Heart left ventricle (tissue), 13 donors: ENCODE data around the gene LRRIQ1.

Experiments used
- POLR2A ChIP-seq, 2 donors: fragments of 450-650 bp; IDR thresholded peaks; one replicate each; pipeline ENCODE4 v1.6.1; 2017; ENCODE audit warnings: antibody characterized with exemption in 2 of 2, mild to moderate bottlenecking in 2 of 2, moderate library complexity in 2 of 2
- TF ChIP-seq, protein P1 (sequence below), 12 donors: fragments of 200-600 bp; sonication (generic) in 4 of 12; IDR thresholded peaks; one replicate each; pipeline versions ENCODE4 v1.5.0 to v1.8.0; 2018 to 2022; ENCODE audit warnings: antibody characterized with exemption in 12 of 12, mild to moderate bottlenecking in 5 of 12
- donor health status: ischemic (EF 13 %, LVEDD 7.1; RV severe dilation, severe dysfunction).
- donor health status: DM: no; HTN: yes; CAD: no.
- donor health status: DM: no; HTN: no; CAD: no.
- donor health status: ischemic (EF 25% LVEDD 6.9; RV normal size, moderate dysfunction).
- donor health status: ischemic (EF 25% LVEDD 5.7; RV mildly dilated, moderate dysfunction).
- donor health status: ischemic (EF 35%, LVEDD 5.7; RV mildly dilated, moderate dysfunction).
- donor health status: nonischemic (EF 11% LVEDD 7.7; RV severe dilation, severe dysfunction).
- donor health status: DM: yes; HTN: yes; CAD: no.
- donor health status: PGD.
- donor health status: ischemic (EF 29% LVEDD 5.4; RV normal size, mild dysfunction).
- donor health status: nonischemic (EF 23%, LVEDD 6.1; RV moderate dilation, normal function).

DNA sequence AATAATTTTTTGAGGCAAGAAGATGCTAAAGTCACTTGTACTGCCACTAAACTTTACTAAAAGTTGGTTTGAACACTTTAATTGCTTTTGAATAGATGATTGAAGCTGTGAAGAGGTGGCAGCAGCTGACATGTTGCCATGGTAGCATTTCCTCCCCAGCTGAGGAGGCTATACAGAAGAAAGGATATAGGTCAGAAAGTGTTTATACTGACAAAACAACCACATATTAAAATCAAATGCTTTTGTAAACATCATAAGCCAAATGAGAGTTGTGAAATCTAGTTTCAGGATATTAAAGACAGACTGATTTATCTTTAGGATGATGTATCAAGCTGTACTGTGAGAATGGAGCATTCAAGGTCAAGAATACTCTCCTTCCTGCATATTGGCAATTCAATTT is 41.7 kb upstream of the LRRIQ1 start:
- TF ChIP-seq POLR2A (IDR thresholded peaks at IDR 0.05): no peak
- TF ChIP-seq, protein P1, sequence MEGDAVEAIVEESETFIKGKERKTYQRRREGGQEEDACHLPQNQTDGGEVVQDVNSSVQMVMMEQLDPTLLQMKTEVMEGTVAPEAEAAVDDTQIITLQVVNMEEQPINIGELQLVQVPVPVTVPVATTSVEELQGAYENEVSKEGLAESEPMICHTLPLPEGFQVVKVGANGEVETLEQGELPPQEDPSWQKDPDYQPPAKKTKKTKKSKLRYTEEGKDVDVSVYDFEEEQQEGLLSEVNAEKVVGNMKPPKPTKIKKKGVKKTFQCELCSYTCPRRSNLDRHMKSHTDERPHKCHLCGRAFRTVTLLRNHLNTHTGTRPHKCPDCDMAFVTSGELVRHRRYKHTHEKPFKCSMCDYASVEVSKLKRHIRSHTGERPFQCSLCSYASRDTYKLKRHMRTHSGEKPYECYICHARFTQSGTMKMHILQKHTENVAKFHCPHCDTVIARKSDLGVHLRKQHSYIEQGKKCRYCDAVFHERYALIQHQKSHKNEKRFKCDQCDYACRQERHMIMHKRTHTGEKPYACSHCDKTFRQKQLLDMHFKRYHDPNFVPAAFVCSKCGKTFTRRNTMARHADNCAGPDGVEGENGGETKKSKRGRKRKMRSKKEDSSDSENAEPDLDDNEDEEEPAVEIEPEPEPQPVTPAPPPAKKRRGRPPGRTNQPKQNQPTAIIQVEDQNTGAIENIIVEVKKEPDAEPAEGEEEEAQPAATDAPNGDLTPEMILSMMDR (IDR thresholded peaks at IDR 0.05): no peak
